IPS-20b (cell line): ENCODE measurements around the gene PRPF38B.
"Not testable (repeated sequence)": the region's sequence is repeated elsewhere in the genome, so short reads cannot be mapped to it uniquely, and the experiment has no call there.

ENCODE experiments used
- H3K27ac ChIP-seq: one replicate; pipeline ENCODE4 v1.5.1; 2013; ENCODE audit warnings: low read length
- H3K27me3 ChIP-seq: 2 replicates; pipeline ENCODE4 v1.6.1; 2013; ENCODE audit warnings: mild to moderate bottlenecking, low read length, inconsistent platforms; ENCODE audit not compliant: insufficient read depth
- H3K36me3 ChIP-seq: 2 replicates; pipeline ENCODE4 v1.6.1; 2013; ENCODE audit warnings: low read depth, mild to moderate bottlenecking, inconsistent platforms, low read length, moderate library complexity; ENCODE audit not compliant: insufficient read depth
- H3K4me1 ChIP-seq: 2 replicates; pipeline ENCODE4 v1.6.1; 2013; ENCODE audit warnings: mild to moderate bottlenecking, control low read depth, inconsistent platforms, low read length, moderate library complexity; ENCODE audit not compliant: insufficient read depth
- H3K4me3 ChIP-seq: 2 replicates; pipeline ENCODE4 v1.5.1; 2013; ENCODE audit warnings: mild to moderate bottlenecking, low read length, inconsistent platforms
- H3K9ac ChIP-seq: 2 replicates; pipeline ENCODE4 v1.6.1; 2013; ENCODE audit warnings: low read depth, mild to moderate bottlenecking, inconsistent platforms, low read length, moderate library complexity
- H3K9me3 ChIP-seq: 2 replicates; pipeline ENCODE4 v1.6.1; 2013; ENCODE audit warnings: mild to moderate bottlenecking, low read depth, low read length, inconsistent platforms; ENCODE audit not compliant: insufficient read depth

PRPF38B gene

GRCh38 chr1:108685529-108685928 is 6.6 kb upstream of the PRPF38B start:
- Histone ChIP-seq H3K27me3 (no peaks in the 10 kb centered on the region), H3K4me3 (no peak overlapping the region), H3K9me3 (no peaks in the 10 kb centered on the region), H3K27ac (no peak overlapping the region), H3K36me3 (no peaks in the 10 kb centered on the region), H3K4me1 (peaks cover 7% of the 10 kb centered on the region; the same call in 1 of the 2 replicates), H3K9ac (no peak overlapping the region)

- Histone ChIP-seq H3K9me3 (no peaks in the 10 kb centered on the region), H3K36me3 (no peaks in the 10 kb centered on the region), H3K4me1 (peaks cover 14% of the 10 kb centered on the region; the same call in 1 of the 2 replicates), H3K27me3 (no peaks in the 10 kb centered on the region), H3K27ac (no peak overlapping the region), H3K4me3 (no peak overlapping the region), H3K9ac (no peak overlapping the region)
These were observed 5.3 kb upstream of the PRPF38B start for GRCh38 chr1:108686614-108687313.

- Histone ChIP-seq H3K4me3 (peak overlapping the region; percentile 83), H3K9me3 (no peaks in the 10 kb centered on the region), H3K4me1 (peaks cover 10% of the 10 kb centered on the region; the same call in 1 of the 2 replicates), H3K9ac (peak overlapping the region; percentile 97), H3K36me3 (peaks cover 20% of the 10 kb centered on the region), H3K27me3 (no peaks in the 10 kb centered on the region), H3K27ac (peak overlapping the region; percentile 96)
These were observed 775 bp upstream of the PRPF38B start for GRCh38 chr1:108691128-108691941.

GRCh38 chr1:108692724-108693655 is 880 bp downstream of the PRPF38B start:
- no peaks in the 10 kb centered on the region for H3K27me3 ChIP-seq
- H3K4me1 ChIP-seq = peaks cover 10% of the 10 kb centered on the region; the same call in 1 of the 2 replicates
- H3K36me3 ChIP-seq = peaks cover 36% of the 10 kb centered on the region
- no peaks in the 10 kb centered on the region for H3K9me3 ChIP-seq
- H3K27ac ChIP-seq = peak overlapping the region; percentile 96
- peak overlapping the region; percentile 83 for H3K4me3 ChIP-seq
- H3K9ac ChIP-seq = peak overlapping the region; percentile 97

- Histone ChIP-seq H3K9me3 (no peaks in the 10 kb centered on the region), H3K27me3 (no peaks in the 10 kb centered on the region), H3K36me3 (peaks cover 62% of the 10 kb centered on the region), H3K27ac (no peak overlapping the region), H3K9ac (no peak overlapping the region), H3K4me1 (peaks cover 10% of the 10 kb centered on the region; the same call in 1 of the 2 replicates), H3K4me3 (0 out of 2 replicates have a peak overlapping the region, but pooled peaks have one; percentile 14)
These were observed 3.4 kb downstream of the PRPF38B start for GRCh38 chr1:108695535-108695934.

- H3K36me3 ChIP-seq = peaks cover 74% of the 10 kb centered on the region
- H3K9me3 ChIP-seq = no peaks in the 10 kb centered on the region
- H3K4me1 ChIP-seq = peaks cover 3% of the 10 kb centered on the region; the same call in 1 of the 2 replicates
- H3K4me3 ChIP-seq = no peak overlapping the region
- H3K27me3 ChIP-seq = no peaks in the 10 kb centered on the region
- no peak overlapping the region for H3K9ac ChIP-seq
- no peak overlapping the region for H3K27ac ChIP-seq
These were observed 7.5 kb downstream of the PRPF38B start for GRCh38 chr1:108699375-108700332.

- Histone ChIP-seq H3K9me3 (no peaks in the 10 kb centered on the region), H3K36me3 (peaks cover 59% of the 10 kb centered on the region), H3K4me1 (no peaks in the 10 kb centered on the region), H3K27me3 (no peaks in the 10 kb centered on the region), H3K4me3 (no peak overlapping the region), H3K27ac (no peak overlapping the region), H3K9ac (no peak overlapping the region)
These were observed 9.2 kb downstream of the PRPF38B start for GRCh38 chr1:108701176-108701849.

- H3K36me3 ChIP-seq = peaks cover 51% of the 10 kb centered on the region
These were observed 10.0 kb downstream of the PRPF38B start for GRCh38 chr1:108702109-108702508.

GRCh38 chr1:108703939-108704338 is 11.8 kb downstream of the PRPF38B start:
- H3K4me1 ChIP-seq = no peaks in the 10 kb centered on the region
- H3K9me3 ChIP-seq = no peaks in the 10 kb centered on the region
- no peak overlapping the region for H3K4me3 ChIP-seq
- H3K9ac ChIP-seq = no peak overlapping the region
- no peak overlapping the region for H3K27ac ChIP-seq
- H3K27me3 ChIP-seq = no peaks in the 10 kb centered on the region
- H3K36me3 ChIP-seq = peaks cover 33% of the 10 kb centered on the region

More at GRCh38 chr1:108702109-108702508, 10.0 kb downstream of the PRPF38B start:
- not testable (repeated sequence) for H3K27ac ChIP-seq, H3K27me3 ChIP-seq, H3K9me3 ChIP-seq, H3K9ac ChIP-seq, H3K4me1 ChIP-seq, H3K4me3 ChIP-seq

GRCh38 chr1:108704496-108704895 is 12.4 kb downstream of the PRPF38B start:
- no peaks in the 10 kb centered on the region for H3K4me1 ChIP-seq
- no peak overlapping the region for H3K27ac ChIP-seq
- H3K9ac ChIP-seq = no peak overlapping the region
- H3K4me3 ChIP-seq = no peak overlapping the region
- no peaks in the 10 kb centered on the region for H3K27me3 ChIP-seq
- H3K36me3 ChIP-seq = peaks cover 27% of the 10 kb centered on the region
- H3K9me3 ChIP-seq = no peaks in the 10 kb centered on the region
